ENCODE results near the gene MACF1.

MACF1 gene

DNA sequence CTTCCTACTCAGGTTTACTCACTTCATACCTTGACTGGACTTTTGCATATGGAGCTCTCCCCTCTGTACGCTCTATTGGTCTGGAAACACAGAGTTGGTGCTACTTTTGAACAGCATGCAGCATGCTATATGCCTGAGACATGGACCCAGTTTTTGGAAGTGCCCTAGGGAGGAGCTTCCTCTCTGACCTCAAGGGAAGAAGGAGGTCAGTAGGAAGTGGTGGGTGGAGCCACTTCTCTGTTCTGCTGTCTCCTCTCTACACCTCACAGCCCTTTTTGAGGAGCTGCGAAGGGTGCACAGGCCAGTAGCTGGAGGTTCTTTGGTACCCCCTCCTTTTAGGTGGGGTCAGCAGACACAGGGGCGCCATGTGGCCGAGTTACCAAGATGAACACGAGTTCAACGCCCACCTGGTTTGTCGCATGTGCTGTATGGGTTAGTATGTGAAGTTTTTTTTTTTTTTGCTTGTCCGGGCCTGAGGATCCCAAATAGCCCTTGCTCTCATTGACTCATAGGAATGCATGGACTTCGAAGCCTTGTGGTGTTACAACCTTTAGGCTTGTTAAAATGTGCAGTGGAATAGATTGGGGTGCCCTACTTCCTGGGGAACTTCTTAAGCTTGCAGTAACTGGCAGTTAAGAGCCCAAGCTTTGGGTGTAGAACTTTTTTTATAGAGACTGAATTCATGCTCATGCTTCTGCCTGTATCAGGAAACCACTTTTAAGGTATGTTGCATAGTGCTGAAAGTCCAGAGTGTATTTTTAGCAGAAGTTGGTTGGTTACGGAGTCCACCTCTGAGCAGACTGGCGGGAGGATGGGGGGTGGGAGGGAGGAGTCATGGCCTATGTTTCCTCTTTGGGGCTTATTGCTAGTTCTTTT, 10.7 kb downstream of the MACF1 start:
- no peak for DNase-seq

DNA sequence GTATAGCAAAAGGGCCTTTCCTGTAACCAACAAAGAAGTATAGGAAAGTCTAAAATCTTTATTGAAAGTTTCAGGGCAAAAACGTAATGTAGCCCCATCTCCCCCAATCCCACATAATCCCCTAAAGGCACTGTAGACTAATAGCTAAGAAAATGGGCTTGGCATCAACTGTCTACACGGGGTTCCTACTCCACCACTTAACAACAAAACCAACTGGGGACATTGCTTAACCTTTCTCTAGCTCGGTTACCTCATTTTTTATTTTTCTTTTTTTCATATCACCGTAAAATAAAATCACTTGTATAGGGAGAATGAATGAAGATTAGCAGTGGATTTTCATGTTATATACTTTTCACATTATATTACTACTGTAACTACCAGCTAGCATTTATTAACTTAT, 12.3 kb downstream of the MACF1 start:
- no peak for DNase-seq

DNA sequence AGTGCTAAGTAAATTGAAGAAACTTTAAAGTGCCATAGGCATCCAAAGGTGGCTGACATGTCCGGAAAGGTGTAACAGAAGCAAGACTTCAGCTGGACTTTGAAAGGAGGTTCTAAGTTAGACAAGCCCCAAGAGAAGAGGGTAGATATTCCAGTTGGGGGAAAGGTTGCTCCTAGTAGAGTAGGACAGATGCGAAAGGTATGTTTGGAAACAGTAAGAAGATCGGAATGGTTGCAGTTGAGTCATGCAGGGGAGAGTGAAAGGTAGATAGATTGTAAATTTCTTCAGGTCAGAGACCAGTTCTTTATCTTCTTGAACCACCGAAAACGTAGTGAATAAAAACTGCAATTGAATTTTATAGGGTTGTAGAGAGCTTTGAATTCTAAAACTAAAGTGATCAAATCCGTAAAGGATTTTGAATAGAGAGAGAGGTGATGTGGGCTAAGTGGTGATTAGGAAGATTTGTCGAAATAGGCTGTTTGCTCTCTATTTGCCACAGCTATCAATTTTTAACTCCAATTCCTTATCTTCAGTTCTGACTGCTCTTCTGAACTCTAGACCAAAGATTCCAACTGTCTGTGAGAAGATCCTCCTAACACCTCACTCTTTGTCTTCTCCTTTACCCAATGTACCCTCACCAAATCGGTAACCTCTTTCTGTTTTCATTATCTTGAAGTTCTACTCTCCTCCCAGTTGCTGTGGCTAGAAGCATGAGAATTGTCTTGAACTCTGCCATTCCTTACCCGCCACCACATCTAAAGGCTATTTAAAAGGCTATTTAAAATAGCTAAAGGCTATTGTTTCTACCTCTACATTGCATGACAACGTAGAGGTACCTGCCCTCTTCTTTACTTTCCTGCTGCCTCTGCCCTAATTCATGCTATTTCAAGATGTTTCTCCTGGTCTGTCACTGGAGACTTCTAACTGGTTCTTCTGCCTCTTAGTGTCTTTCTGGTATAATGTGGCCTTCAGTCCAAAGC, 16.7 kb downstream of the MACF1 start:
- no peak for DNase-seq

DNA sequence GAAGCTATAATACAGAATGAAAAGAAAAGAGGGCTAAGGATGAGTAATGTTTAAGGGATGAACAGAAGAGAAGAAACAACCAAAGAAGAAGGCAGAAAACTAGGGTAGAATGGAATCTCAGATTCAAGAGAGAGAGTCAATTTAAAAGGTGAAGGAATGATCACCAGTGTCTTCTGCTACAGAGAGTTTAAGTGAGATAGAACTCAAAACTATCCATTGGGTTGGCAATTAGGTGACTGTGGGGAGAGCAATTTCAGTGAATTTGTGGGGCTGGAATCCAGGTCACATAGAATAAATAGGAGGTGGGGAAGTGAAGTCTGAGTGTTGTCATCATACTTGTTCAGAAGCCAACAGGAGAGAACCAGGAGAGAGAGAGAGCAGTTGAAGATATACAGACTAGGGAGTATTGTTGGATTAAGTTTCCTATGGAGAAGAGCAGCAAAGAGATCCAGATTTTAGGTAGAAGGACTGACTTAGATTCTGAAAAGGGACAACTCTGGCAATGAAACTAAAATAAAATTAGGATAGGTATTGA, 19.9 kb downstream of the MACF1 start:
- DNase-seq: no peak

DNA sequence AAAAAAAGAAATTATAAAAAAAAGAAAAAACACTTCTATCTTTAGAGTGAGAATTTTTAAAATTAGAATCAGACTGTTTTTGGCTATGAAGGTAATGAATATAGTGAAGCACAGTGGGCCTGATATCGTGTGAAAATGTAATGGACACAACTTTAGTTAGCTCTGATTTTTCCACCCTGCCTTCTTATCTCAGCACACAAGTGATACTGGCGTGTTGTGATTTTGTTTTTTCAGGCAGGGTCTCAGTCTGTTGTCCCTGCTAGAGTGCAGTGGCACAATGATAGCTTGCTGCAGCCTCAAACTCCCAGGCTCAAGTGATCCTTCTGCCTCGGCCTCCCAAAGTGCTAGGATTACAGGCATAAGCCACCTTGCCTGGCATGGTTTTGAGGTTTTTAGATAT, 22.3 kb downstream of the MACF1 start:
- no peak for DNase-seq

DNA sequence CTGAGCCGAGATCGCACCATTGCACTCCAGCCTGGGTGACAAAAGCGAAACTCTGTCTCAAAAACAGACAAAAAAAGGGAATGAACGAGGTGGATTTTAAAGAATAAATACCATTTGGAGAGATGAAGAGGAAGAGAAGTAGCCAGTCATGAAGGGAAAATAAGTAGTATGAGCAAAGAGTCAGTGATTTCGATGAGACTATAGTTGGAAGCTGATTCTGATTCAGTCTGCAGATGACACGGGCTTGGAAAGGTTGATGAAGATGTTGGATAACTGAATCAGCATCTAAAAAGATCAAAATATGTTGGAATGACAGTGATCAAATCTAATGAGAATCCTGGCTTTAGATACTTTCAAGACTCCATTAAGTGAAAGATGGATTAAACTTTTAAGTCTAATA, 23.8 kb downstream of the MACF1 start:
- DNase-seq: no peak

DNA sequence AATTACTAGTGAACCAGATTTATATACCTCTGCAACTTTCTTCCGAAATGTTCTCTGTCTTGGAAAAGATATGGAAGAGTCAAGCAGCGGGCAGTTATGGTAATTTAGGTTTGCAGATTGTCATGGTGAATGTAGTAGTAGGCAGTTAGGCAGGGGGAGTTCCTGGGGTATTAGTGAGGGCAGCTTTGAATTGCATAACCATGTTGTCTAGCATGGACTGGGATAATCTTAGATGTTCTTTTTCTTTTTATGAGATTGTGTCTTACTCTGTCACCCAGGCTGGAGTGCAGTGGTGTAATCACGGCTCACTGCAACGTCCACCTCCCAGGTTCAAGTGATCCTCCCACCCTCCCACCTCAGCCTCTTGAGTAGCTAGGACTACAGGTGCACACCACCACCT, 25.0 kb downstream of the MACF1 start:
- no peak for DNase-seq

DNA sequence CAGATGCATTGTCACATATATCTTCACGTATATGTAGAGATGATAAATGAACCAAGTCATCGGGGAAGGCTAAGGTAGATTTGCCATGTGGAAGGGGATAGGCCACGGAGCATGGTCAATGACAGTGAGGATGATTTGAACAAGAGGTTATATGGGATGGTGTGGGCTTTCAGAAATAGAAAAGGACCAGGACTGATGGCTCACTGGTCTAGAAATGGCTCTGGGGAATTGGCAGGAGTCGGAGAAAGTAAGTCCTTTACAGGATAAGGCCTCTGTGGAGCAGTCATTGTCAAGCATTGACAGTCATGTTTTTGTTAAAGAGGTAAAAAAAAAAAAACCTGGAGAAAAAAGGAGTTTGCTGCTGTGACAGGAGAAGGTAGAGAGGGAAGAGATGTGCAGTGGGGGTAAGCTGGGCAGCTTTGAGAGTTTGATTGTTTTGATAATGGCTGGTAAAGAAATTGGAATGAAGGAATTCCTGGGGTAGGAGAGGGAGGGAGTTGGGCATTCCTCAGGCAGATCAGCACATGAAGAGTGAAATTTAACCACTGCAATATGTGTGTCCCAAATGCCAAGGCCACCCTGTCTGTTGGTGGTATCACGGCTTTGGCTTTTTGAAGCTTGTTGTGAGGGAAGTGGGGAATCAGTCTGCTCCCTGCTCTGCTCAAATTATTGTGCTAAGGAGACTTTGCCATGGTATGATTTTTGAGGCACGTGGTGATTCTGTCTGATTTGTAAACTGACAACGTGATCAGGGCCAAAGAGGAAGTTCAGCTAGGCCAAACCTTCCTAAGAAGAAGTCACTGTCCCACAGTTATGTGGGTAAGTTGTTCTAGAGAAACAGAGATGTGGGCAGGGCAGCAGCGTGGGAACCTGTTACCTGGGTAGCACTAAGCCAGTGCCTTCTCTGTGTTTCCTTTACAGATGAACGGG, 26.0 kb downstream of the MACF1 start:
- no peak for DNase-seq

DNA sequence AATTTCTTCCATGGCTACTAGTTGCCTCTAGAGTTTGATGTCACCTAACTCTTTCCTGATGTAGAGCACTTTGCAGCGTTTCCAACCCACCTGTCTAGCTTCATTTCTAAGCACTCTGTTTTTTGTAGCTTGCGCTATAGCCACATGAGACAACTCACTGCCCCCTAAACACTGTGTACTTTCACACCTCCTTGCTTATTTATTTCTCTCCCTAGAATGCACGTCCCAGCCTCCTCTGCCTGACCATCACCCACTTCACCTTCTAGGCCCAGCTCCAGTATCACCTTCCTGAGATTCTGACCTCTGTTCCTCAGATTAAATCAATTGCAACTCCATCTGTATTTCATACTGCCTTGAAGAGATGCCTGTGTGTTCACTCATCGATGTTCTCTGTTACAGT, 32.5 kb downstream of the MACF1 start:
- no peak for DNase-seq

DNA sequence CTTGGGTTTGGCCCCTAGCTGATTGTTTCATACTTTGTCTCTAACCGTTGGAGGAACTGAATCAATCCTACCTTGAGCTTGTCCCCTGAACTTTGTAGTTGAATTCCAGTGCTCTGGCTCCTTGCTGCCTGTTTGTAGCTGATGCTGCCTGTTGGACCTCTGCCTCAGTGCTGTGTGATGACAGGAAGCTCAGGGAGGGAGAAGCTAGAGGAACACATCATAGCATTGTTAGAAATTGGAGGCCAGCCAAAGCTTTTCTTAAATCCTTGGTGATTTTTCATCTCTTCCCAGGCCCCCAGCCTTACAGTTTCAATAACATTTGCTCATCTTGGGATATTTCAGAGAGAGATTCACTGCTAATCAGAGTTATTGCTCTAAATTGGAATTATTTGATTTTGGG, 34.0 kb downstream of the MACF1 start:
- no peak for DNase-seq

DNA sequence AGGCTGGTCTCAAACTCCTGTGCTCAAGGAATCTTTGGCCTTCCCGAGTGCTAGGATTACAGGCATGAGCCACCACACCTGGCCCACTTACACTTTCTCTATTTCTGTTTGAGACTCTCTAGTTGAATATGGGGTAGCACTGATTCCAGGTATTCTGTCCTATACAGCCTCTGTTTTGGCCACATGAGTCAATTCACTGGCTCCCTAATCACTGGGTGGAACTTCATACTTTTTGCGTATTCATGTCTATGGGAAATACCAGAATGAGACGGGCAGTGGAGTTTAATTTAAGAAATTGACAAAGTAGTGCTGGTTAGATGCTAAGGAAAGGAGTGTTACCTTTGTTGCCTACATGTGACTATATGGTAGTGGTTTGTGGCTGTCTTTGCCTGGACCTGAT, 35.5 kb downstream of the MACF1 start:
- no peak for DNase-seq

DNA sequence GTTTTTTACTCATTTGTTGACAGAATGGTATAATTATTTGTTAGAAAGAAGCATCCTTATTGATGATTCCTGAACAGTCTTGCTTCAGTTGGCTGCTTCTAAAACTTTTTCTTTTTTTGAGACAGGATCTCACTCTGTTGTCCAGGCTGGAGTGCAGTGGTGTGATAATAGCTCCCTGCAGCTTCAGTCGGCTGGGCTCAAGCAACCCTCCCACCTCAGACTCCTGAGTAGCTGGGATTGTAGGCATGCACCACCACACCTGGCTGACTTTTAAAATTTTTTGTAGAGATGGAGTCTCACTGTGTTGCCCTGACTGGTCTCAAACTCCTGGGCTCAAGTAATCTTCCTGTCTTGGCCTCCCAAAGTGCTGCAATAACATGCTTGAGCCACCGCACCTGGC, 38.8 kb downstream of the MACF1 start:
- no peak for DNase-seq

DNA sequence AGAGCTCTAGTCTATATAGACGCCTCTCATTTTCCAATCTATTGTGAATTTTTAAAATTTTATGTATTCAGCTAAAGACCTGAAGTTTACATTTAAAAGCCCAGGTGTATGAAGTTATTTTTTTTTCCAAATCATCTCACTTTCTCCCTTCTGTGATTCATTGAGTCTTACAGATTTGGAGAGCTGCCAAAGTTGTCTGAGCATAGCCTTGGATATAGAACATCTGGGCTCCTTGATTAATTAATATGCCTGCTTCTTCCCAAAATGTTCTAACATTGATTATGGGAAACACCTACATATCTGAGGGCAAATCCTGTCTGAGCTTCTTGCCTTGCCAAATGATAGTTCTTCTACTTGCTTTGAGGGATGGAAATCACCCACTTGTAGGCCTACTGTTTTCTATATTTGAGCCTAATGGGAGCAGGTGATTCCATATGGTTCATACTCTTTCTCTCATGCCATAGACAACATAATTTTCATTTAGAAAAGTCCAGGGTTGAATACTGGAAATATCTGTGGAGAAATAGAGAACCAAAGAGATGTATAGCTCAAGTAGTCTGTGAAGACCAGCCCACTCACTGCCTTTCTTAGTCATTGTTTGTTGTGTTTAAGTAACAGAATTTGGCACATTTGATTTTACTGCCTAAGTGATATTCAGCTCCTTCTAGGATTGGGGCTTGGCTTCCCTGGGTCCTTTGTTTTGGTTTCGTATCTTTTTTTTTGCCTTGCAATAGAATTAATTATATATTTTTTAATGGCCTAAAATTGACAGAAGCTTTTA, 46.2 kb downstream of the MACF1 start:
- no peak for DNase-seq

DNA sequence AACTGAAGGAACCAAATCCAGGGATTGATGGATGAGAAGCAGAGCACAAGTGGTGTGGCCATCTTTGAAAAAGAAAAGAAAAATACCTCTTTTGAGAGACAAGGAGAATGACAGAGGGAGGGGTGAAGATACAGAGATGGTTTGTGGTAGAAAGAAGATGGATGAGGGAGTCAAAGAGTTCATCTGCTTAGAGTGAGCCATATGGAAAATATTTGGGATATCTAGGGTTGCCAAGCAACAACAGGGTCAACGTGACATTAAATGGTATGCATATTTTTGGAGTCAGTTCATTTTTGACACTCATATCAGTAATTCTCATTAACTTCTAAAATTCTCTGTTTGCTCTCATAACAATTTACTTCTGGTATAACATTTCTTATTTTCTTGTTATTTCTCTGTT, 50.7 kb downstream of the MACF1 start:
- no peak for DNase-seq

DNA sequence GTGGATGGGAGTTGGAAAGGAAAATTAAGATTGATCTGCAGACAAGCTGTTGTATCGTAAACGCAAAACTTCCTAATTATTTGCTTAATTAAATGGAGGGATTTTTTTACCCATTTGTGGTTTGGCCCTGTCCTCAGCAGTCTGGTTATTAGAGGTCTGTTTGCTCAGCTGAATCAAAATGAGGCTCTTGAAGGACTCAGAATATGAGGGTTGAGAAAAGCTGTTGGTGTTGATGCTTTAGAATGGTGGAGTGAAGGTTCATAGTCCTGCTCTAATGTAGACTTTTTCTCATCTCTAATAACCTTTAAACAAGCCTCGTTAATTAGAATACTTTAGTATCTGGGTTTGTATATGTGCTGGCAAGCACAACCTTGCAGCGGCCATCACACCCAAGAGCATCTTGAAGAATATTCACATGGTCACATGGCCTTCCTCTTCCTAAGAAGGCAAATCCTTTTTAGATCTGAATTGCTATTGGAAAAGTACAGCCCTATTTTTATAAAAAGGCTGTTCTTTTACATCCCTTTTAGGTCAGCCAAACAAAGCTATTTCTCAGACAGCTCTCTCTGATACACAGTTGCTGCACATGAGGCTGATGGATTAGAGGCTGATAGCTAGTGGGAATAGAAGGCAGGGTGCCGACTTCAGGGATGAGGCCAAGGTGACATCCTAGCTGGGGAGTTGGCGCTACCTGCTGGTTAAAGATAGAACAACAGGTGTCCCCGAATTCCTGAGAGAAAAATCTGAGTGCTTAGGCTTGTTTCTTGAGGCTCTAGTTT, 53.8 kb downstream of the MACF1 start:
- peak in 1 of 2 experiments; percentile 20 for DNase-seq

DNA sequence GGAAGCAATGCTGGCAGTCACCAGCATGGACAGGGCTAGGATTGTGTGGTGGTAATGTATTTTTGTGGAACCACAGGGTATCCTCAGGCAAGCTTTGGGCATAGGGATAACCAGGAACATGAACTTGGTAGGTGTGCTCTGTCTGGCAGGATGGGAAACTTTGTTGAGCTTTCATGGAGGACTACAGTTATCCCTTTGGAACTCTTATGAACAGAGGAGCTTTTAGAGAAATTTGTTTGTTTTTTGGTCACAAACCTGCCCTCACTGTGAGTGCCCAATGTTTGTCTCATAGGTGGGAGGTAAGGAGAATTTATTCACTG, 54.4 kb downstream of the MACF1 start:
- no peak for DNase-seq

DNA sequence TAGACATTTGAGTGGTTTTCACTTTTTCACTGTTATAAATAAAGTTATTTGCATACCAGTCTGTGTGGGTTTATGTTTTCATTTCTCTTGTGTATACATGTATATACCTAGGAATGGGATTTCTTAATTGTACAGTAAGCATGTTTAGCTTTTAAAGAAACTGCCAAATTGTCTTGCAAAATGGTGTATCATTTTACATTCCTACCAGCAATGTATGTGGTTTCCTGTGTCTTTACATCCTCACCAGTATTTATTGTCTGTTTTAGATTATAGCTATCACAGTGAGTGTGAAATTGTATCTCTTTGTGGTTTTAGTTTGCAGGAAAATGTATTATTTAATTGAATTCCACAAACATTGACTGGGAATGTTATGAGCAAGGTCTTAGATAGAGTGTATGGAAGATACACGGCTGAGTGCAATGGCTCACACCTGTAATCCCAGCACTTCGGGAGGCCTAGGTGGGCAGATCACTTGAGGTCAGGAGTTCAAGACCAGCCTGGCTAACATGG, 57.3 kb downstream of the MACF1 start:
- no peak for DNase-seq

DNA sequence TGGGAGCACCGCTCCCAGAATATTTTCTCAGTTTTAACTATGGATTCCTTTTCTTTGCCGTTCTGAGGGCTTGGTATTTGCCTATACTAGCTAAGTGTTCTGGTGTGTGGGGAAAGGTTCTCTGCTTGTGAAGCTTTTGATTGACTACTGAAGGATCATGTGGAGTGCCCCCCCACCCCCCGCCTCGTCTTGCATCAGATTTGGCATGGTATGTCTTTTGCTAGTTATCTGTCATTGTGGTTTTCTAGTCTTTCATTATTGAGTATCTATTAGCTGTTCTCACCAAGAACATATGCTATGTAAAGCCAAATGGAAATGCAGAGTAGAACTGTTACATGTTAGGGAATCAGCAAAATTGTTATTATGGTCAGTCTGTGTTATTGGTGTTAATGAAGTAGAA, 58.3 kb downstream of the MACF1 start:
- no peak for DNase-seq

DNA sequence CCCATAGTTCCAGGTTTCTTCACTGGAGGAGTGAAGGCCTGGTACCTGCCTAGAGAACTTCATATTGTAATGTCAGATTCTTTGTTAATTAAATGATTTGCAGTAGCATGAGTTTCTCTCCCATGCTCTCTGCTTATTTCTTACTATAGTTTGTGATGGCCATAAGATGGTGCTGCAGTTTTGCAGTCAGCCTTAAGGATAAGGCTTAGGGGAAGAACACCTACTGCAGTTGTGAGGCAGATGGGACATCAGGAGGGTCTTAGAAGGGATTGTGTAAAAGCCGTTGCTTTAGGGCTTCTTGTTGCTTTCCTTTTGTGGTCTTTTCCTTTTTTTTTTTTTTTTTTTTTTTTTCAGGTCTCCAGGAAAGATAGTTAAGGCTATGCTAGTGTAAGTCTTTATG, 61.8 kb downstream of the MACF1 start:
- no peak for DNase-seq

DNA sequence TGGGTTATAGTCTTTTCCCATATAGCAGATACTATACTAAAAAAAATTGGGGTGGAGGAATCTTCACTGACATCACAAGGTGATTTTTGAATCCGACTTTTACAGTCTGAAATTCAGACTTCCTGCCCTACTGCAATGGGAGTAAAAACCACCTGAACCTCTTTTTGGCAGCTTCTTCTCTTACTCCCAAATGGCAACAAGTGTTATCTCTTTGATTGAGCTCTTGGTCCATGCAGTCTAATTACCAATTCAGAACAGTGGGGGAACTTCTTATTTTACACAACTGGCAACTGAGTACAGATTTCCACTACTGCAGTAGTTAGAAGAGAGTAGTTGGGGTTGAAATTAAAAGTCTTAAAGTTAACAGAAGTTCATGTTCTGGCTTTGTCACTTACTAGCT, 62.3 kb downstream of the MACF1 start:
- DNase-seq: no peak

DNA sequence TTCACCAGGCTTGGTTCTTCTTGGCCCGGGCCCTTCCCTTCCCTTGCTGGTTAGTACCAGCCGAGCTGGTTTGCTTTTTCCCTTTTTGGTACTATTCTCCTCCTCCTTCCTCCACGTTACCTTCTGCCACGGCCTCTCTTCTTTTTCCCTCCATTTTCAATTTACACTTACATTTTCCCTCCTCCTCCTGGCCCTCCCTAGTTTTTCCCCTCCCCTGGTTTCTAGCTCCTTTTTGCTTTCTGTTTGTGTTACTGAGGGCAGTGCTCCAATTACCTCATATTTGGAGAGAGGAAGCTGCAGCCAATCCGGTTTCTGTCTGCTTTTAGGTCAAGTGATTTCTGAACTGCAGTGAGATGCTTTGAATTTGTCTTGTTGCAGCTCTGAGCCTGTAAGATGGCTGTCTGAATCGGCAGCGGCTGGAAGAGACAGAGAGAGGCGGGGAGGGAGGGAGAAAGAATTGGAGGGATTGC, 63.7 kb downstream of the MACF1 start:
- DNase-seq: peak; percentile 31 to 75

Measured in NCI-H187 (cell line).